GM23338 (cell line): ENCODE results near the gene TBX10. TPM values are rescaled to one million over a fixed set of nuclear protein-coding genes. Genes with fewer than 3 reads are reported as not detected.

Source experiments
- ATAC-seq: fragments of 200-7000 bp; cut with Tn5 transposase; 3 replicates; pipeline ENCODE4 v1.9.1; 2020
- DNase-seq: peaks from one replicate; pipeline ENCODE4 v3.0.0-alpha.2; 2015; ENCODE audit warnings: low spot score
- H2AFZ ChIP-seq: fragments of 200-600 bp; sonication (generic); 2 replicates; pipeline ENCODE4 v1.8.0; 2016; ENCODE audit warnings: antibody characterized with exemption, mild to moderate bottlenecking, moderate library complexity
- H3F3A ChIP-seq: fragments of 200-600 bp; sonication (generic); replicated peaks from 2 replicates; pipeline ENCODE4 v1.8.0; 2017; ENCODE audit warnings: antibody characterized with exemption, mixed run types, low read depth
- H3K27ac ChIP-seq: fragments of 200-600 bp; sonication (generic); 2 replicates; pipeline ENCODE4 v1.6.1; 2016; ENCODE audit warnings: low read depth
- H3K27me3 ChIP-seq: fragments of 200-600 bp; sonication (generic); 2 replicates; pipeline ENCODE4 v1.8.0; 2016; ENCODE audit warnings: mild to moderate bottlenecking, mixed run types, moderate library complexity; ENCODE audit not compliant: insufficient read depth
- H3K36me3 ChIP-seq: fragments of 200-600 bp; sonication (generic); 2 replicates; pipeline ENCODE4 v1.8.0; 2016; ENCODE audit warnings: mild to moderate bottlenecking; ENCODE audit not compliant: insufficient read depth
- H3K4me1 ChIP-seq: fragments of 200-600 bp; sonication (generic); 2 replicates; pipeline ENCODE4 v1.8.0; 2016; ENCODE audit warnings: mild to moderate bottlenecking, moderate library complexity; ENCODE audit not compliant: insufficient read depth
- H3K4me2 ChIP-seq: fragments of 200-600 bp; sonication (generic); 2 replicates; pipeline ENCODE4 v1.7.1; 2017; ENCODE audit warnings: mixed run types
- H3K4me3 ChIP-seq: fragments of 200-600 bp; sonication (generic); 2 replicates; pipeline ENCODE4 v1.6.1; 2016; ENCODE audit warnings: mixed run types
- H3K79me2 ChIP-seq: fragments of 200-600 bp; sonication (generic); replicated peaks from 2 replicates; pipeline ENCODE4 v1.8.0; 2017; ENCODE audit warnings: mild to moderate bottlenecking; ENCODE audit not compliant: insufficient read depth
- H3K9me2 ChIP-seq: fragments of 200-600 bp; sonication (generic); 2 replicates; pipeline ENCODE4 v1.8.0; 2017; ENCODE audit not compliant: insufficient read depth
- H4K20me1 ChIP-seq: fragments of 200-600 bp; sonication (generic); replicated peaks from 2 replicates; pipeline ENCODE4 v1.8.0; 2017; ENCODE audit warnings: mild to moderate bottlenecking; ENCODE audit not compliant: insufficient read depth
- H3K27ac Mint-ChIP-seq: 2 replicates; pipeline ENCODE4 v1.8.0; 2020; ENCODE audit warnings: inconsistent platforms, mild to moderate bottlenecking, moderate library complexity, mixed read lengths
- H3K27me3 Mint-ChIP-seq: 3 replicates; pipeline ENCODE4 v1.8.0; 2022; ENCODE audit warnings: low read depth, mild to moderate bottlenecking, moderate library complexity, mixed read lengths, inconsistent platforms; ENCODE audit not compliant: insufficient read depth, poor library complexity
- H3K36me3 Mint-ChIP-seq: 3 replicates; pipeline ENCODE4 v1.8.0; 2021; ENCODE audit warnings: low read depth, mild to moderate bottlenecking, inconsistent platforms, moderate library complexity, mixed read lengths
- H3K4me1 Mint-ChIP-seq: 3 replicates; pipeline ENCODE4 v1.8.0; 2020; ENCODE audit warnings: mild to moderate bottlenecking, inconsistent platforms, mixed read lengths
- H3K4me3 Mint-ChIP-seq: 3 replicates; pipeline ENCODE4 v1.8.0; 2021; ENCODE audit warnings: moderate library complexity, mild to moderate bottlenecking, inconsistent platforms, mixed read lengths
- H3K9me3 Mint-ChIP-seq: 3 replicates; pipeline ENCODE4 v1.8.0; 2020; ENCODE audit warnings: moderate library complexity, mild to moderate bottlenecking, inconsistent platforms, mixed read lengths
- CREB1 ChIP-seq: fragments of 250-450 bp; sonication (Bioruptor Pico); IDR thresholded peaks from 2 replicates; pipeline ENCODE4 v1.5.0; 2020; ENCODE audit warnings: low read depth, mild to moderate bottlenecking, moderate library complexity
- ETS1 ChIP-seq: IDR thresholded peaks from 2 replicates; pipeline ENCODE4 v1.6.1; 2016; ENCODE audit warnings: antibody characterized with exemption
- EZH2 ChIP-seq: fragments of 200-600 bp; sonication (generic); IDR thresholded peaks from one replicate; pipeline ENCODE4 v1.8.0; 2017; ENCODE audit warnings: antibody characterized with exemption, mild to moderate bottlenecking, low read depth; ENCODE audit not compliant: unreplicated experiment
- EZH2phosphoT487 ChIP-seq: fragments of 200-600 bp; sonication (generic); IDR thresholded peaks from one replicate; pipeline ENCODE4 v1.8.1; 2018; ENCODE audit warnings: antibody characterized with exemption; ENCODE audit not compliant: unreplicated experiment
- JUNB ChIP-seq: IDR thresholded peaks from one replicate; pipeline ENCODE4 v1.6.1; 2016; ENCODE audit warnings: antibody characterized with exemption; ENCODE audit not compliant: unreplicated experiment
- NANOG ChIP-seq: IDR thresholded peaks from 2 replicates; pipeline ENCODE4 v1.6.1; 2016; ENCODE audit warnings: antibody characterized with exemption, borderline replicate concordance
- POLR2AphosphoS5 ChIP-seq: IDR thresholded peaks from 2 replicates; pipeline ENCODE4 v1.6.1; 2016; ENCODE audit warnings: antibody characterized with exemption, low read depth
- REST ChIP-seq: IDR thresholded peaks from one replicate; pipeline ENCODE4 v1.6.1; 2018; ENCODE audit warnings: antibody characterized with exemption; ENCODE audit not compliant: unreplicated experiment
- STAT1 ChIP-seq: IDR thresholded peaks from one replicate; pipeline ENCODE4 v1.6.1; 2016; ENCODE audit warnings: antibody characterized with exemption; ENCODE audit not compliant: unreplicated experiment
- ZNF114 ChIP-seq: fragments of 250-450 bp; sonication (Bioruptor Pico); IDR thresholded peaks from 2 replicates; pipeline ENCODE4 v1.5.0; 2020; ENCODE audit warnings: mild to moderate bottlenecking, moderate library complexity
- ZNF331 ChIP-seq: fragments of 250-450 bp; sonication (Bioruptor Pico); IDR thresholded peaks from 2 replicates; pipeline ENCODE4 v1.5.0; 2020; ENCODE audit warnings: low read depth, mild to moderate bottlenecking, moderate library complexity
- ZNF462 ChIP-seq: fragments of 250-450 bp; sonication (Bioruptor Pico); IDR thresholded peaks from 2 replicates; pipeline ENCODE4 v1.5.0; 2020; ENCODE audit warnings: mild to moderate bottlenecking, moderate library complexity
- polyA plus RNA-seq: library from polyadenylated mRNA; unstranded; fragments of >200 nt; fragmentation: Nextera tagmentation; extraction: Ambion mirVana; gene quantifications from 2 replicates; pipeline ENCODE4 v1.2.1, GENCODE V29; 2016
- total RNA-seq: library from RNA; depleted of rRNA; stranded (reverse); fragments of >200 nt; shearing (Covaris generic); gene quantifications from 2 replicates; pipeline ENCODE4 v1.2.3, GENCODE V29; 2014
- TF ChIP-seq, protein P1 (sequence below), 2 experiments: fragments of 200-600 bp in 1 of 2; sonication (generic) in 1 of 2; conservative IDR thresholded peaks; 2 replicates each; pipeline versions ENCODE4 v1.5.1 to v1.6.1; 2016 to 2017; ENCODE audit warnings: antibody characterized with exemption in 2 of 2, low read depth in 2 of 2, mild to moderate bottlenecking in 2 of 2, moderate library complexity in 1 of 2

The TBX10 gene
- total and polyA plus RNA-seq, 2 experiments from 2014 or later = 0.10 TPM; not detected in 1

DNA sequence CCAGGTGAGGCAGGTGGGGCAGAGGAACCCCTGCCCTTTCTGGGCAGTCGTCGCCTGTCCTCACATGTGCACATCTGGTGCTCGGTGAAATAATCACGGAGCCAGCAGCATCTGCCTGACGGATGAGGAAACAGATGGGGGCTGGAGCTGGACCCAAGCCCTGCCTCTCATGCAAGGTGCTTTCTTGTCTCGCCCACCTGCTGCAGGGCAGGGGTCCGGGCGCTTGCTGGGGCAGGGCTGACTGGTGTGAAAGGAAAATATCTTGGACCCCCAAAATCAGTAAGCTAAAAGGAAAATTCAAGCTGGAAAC lies 31.6 kb upstream of the TBX10 start:
- H3F3A ChIP-seq = no peaks in the 10 kb centered on the region
- H3K36me3 ChIP-seq = no peaks in the 10 kb centered on the region
- H3K4me3 Mint-ChIP-seq = no peak overlapping the region
- H3K9me3 Mint-ChIP-seq = no peaks in the 10 kb centered on the region
- H3K27me3 Mint-ChIP-seq = peaks cover 6% of the 10 kb centered on the region
- no peaks in the 10 kb centered on the region for H3K36me3 Mint-ChIP-seq
- no peak overlapping the region for H3K4me3 ChIP-seq
- H3K27ac Mint-ChIP-seq = no peak overlapping the region
- H2AFZ ChIP-seq = no peak overlapping the region
- H3K4me1 ChIP-seq = no peaks in the 10 kb centered on the region
- no peak overlapping the region for H3K27ac ChIP-seq
- no peaks in the 10 kb centered on the region for H3K9me2 ChIP-seq
- H3K27me3 ChIP-seq = no peaks in the 10 kb centered on the region
- no peaks in the 10 kb centered on the region for H3K79me2 ChIP-seq
- ATAC-seq (no peak), DNase-seq (no peak)
- TF ChIP-seq, protein P1, sequence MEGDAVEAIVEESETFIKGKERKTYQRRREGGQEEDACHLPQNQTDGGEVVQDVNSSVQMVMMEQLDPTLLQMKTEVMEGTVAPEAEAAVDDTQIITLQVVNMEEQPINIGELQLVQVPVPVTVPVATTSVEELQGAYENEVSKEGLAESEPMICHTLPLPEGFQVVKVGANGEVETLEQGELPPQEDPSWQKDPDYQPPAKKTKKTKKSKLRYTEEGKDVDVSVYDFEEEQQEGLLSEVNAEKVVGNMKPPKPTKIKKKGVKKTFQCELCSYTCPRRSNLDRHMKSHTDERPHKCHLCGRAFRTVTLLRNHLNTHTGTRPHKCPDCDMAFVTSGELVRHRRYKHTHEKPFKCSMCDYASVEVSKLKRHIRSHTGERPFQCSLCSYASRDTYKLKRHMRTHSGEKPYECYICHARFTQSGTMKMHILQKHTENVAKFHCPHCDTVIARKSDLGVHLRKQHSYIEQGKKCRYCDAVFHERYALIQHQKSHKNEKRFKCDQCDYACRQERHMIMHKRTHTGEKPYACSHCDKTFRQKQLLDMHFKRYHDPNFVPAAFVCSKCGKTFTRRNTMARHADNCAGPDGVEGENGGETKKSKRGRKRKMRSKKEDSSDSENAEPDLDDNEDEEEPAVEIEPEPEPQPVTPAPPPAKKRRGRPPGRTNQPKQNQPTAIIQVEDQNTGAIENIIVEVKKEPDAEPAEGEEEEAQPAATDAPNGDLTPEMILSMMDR (conservative IDR thresholded peaks at IDR 0.05; ENCODE audit: low read depth in 2 of 2) = no peak
- TF ChIP-seq POLR2AphosphoS5 (no peak), ETS1 (no peak), EZH2phosphoT487 (no peak), NANOG (no peak), ZNF462 (CRISPR knock-in tag) (no peak), JUNB (no peak), STAT1 (no peak), EZH2 (no peak), ZNF331 (no peak), ZNF114 (CRISPR knock-in tag) (no peak), CREB1 (CRISPR knock-in tag) (no peak), REST (no peak)
- H3K4me2 ChIP-seq = no peak overlapping the region
- H4K20me1 ChIP-seq = no peaks in the 10 kb centered on the region
- peaks cover 19% of the 10 kb centered on the region for H3K4me1 Mint-ChIP-seq
